ENCODE measurements around the gene PCDHA12. TPM values are rescaled to one million over a fixed set of nuclear protein-coding genes. Genes with fewer than 3 reads are reported as not detected.
"Not testable (repeated sequence)": the region's sequence is repeated elsewhere in the genome, so short reads cannot be mapped to it uniquely, and the experiment has no call there.

PCDHA12 gene
- total RNA-seq, 1 experiment from 2014 or later, result not detected

- no peak for ATAC-seq
- no peaks in the 10 kb centered on the region for H3K9me2 ChIP-seq (ENCODE audit: insufficient read depth)
- TF ChIP-seq SIN3A (IDR thresholded peaks at IDR 0.05; ENCODE audit: low read depth) (no peak), TCF7L2 (IDR thresholded peaks at IDR 0.05; ENCODE audit: borderline replicate concordance, extremely low read depth, insufficient read depth, insufficient read length) (no peak), ZFX (IDR thresholded peaks at IDR 0.05) (no peak), POLR2AphosphoS5 (IDR thresholded peaks at IDR 0.05; ENCODE audit: low read depth, low read length) (no peak), SRF (IDR thresholded peaks at IDR 0.05; ENCODE audit: low read depth) (no peak), CBX3 (IDR thresholded peaks at IDR 0.05; ENCODE audit: low read depth) (no peak), ZNF274 (IDR thresholded peaks at IDR 0.05; ENCODE audit: low read depth, low read length) (no peak), RAD21 (IDR thresholded peaks at IDR 0.05; ENCODE audit: low read depth) (no peak), EGR1 (IDR thresholded peaks at IDR 0.05; ENCODE audit: low read depth) (no peak), EZH2 (IDR thresholded peaks at IDR 0.05) (no peak), CTCF (IDR thresholded peaks at IDR 0.05 in 2 of 3, conservative IDR thresholded peaks at IDR 0.05 in 1 of 3; ENCODE audit: borderline replicate concordance in 1 of 3, insufficient read depth in 1 of 3, low read depth in 2 of 3, low read length in 2 of 3) (no peak), CEBPB (IDR thresholded peaks at IDR 0.05; ENCODE audit: low read depth) (no peak)
- TF ChIP-seq, protein P1, sequence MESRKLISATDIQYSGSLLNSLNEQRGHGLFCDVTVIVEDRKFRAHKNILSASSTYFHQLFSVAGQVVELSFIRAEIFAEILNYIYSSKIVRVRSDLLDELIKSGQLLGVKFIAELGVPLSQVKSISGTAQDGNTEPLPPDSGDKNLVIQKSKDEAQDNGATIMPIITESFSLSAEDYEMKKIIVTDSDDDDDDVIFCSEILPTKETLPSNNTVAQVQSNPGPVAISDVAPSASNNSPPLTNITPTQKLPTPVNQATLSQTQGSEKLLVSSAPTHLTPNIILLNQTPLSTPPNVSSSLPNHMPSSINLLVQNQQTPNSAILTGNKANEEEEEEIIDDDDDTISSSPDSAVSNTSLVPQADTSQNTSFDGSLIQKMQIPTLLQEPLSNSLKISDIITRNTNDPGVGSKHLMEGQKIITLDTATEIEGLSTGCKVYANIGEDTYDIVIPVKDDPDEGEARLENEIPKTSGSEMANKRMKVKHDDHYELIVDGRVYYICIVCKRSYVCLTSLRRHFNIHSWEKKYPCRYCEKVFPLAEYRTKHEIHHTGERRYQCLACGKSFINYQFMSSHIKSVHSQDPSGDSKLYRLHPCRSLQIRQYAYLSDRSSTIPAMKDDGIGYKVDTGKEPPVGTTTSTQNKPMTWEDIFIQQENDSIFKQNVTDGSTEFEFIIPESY (IDR thresholded peaks at IDR 0.05; ENCODE audit: extremely low read depth, insufficient replicate concordance, low read length), result no peak
- no peak overlapping the region for H3K4me3 ChIP-seq (replicated peaks in 1 of 2; ENCODE audit: low read depth in 1 of 2, low read length in 2 of 2)
- no peaks in the 10 kb centered on the region for H3K36me3 ChIP-seq (ENCODE audit: control insufficient read depth in 1 of 2, insufficient read depth in 2 of 2, low read length in 2 of 2)
- H3K79me2 ChIP-seq (ENCODE audit: insufficient read depth, low read length), result no peaks in the 10 kb centered on the region
- no peak overlapping the region for H2AFZ ChIP-seq (ENCODE audit: low read depth, low read length, poor library complexity, severe bottlenecking)
- no peaks in the 10 kb centered on the region for H3K27me3 ChIP-seq (ENCODE audit: insufficient read depth, low read length)
- DNase-seq (ENCODE audit: low read depth, low spot score), result no peak
- ChIA-PET POLR2A (no interaction called here), RAD21 (ENCODE audit: low non-redundant PET in 1 of 2, low total read pairs in 2 of 2, uncharacterized antibody in 2 of 2, unreplicated experiment in 2 of 2) (no interaction called here), CTCF (no interaction called here)
- H4K20me1 ChIP-seq (ENCODE audit: insufficient read depth), result no peaks in the 10 kb centered on the region
- H3K9me3 ChIP-seq (ENCODE audit: control insufficient read depth in 1 of 2, insufficient read depth in 1 of 2, low read depth in 1 of 2, low read length in 2 of 2), result no peaks in the 10 kb centered on the region
- no peak overlapping the region for H3K27ac ChIP-seq (ENCODE audit: low read depth, low read length)
- H3K4me2 ChIP-seq (ENCODE audit: low read length), result no peak overlapping the region
- BruUV-seq (replicated peaks), result no TSS peak
- intact Hi-C loops (cut with micrococcal nuclease), result no loop called here
- H3K4me1 ChIP-seq (ENCODE audit: control insufficient read depth in 1 of 2, insufficient read depth in 2 of 2, low read length in 2 of 2), result no peaks in the 10 kb centered on the region
- H3K9ac ChIP-seq (ENCODE audit: low read length), result no peak overlapping the region
These were observed 32.0 kb upstream of the PCDHA12 start for GRCh38 chr5:140842798-140843733.

- POLR2A ChIA-PET; H3K36me3 ChIP-seq (ENCODE audit: control insufficient read depth in 1 of 2, insufficient read depth in 2 of 2, low read length in 2 of 2); intact Hi-C loops (cut with micrococcal nuclease); H3K27me3 ChIP-seq (ENCODE audit: insufficient read depth, low read length); DNase-seq (ENCODE audit: low read depth, low spot score); H3K9ac ChIP-seq (ENCODE audit: low read length); RAD21 ChIA-PET (ENCODE audit: low non-redundant PET in 1 of 2, low total read pairs in 2 of 2, uncharacterized antibody in 2 of 2, unreplicated experiment in 2 of 2); H3K4me1 ChIP-seq (ENCODE audit: control insufficient read depth in 1 of 2, insufficient read depth in 2 of 2, low read length in 2 of 2); H3K9me3 ChIP-seq (ENCODE audit: control insufficient read depth in 1 of 2, insufficient read depth in 1 of 2, low read depth in 1 of 2, low read length in 2 of 2); ATAC-seq; H3K9me2 ChIP-seq (ENCODE audit: insufficient read depth); H2AFZ ChIP-seq (ENCODE audit: low read depth, low read length, poor library complexity, severe bottlenecking); H3K4me2 ChIP-seq (ENCODE audit: low read length); H3K4me3 ChIP-seq (replicated peaks in 1 of 2; ENCODE audit: low read depth in 1 of 2, low read length in 2 of 2); H3K27ac ChIP-seq (ENCODE audit: low read depth, low read length); H3K79me2 ChIP-seq (ENCODE audit: insufficient read depth, low read length); H4K20me1 ChIP-seq (ENCODE audit: insufficient read depth); CTCF ChIA-PET; BruUV-seq (replicated peaks): not testable (repeated sequence)
These were observed 26.7 kb upstream of the PCDHA12 start, which contains the start of gene PCDHA9 for GRCh38 chr5:140848139-140849102. Gene PCDHA9 (plus strand): TSS chr5:140848382. CDS start chr5:140848496, 114 bp downstream.

Measured in HCT116 (cell line).